ENCODE data around the gene GJB6. TPM values are rescaled to one million over a fixed set of nuclear protein-coding genes. Genes with fewer than 3 reads are reported as not detected.

Gene GJB6
- total RNA-seq, 2 donors from 2014 or later, result not detected

DNA sequence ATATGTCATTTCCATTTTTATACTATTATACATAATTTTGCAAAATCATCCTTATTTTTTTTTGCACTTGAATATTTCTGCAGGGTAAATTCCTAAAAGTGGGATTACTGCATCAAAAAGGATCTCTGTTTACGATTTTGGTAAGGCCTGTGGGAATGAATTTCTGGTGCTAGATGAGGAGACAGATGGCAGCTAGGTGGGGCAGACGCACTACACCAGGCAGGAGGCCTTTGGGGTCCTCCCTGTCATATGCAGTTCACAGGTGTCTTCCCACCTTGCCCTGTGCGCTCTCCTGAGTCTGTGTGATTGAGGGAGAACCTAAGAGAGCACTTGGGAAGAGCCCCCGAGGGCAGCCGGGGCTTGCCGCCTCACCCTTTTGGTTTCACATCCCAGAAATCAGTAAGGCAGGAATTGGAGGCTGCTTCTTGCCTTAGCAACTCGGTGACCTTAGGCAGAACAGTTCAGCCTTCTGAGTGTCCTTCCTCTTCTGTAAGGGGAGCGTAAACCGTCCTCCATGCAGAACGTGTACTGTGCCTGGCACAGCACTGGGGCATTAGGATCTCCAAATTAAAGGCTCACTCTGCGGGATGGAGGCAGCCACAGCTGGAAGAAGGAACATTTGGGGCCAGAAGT lies 25.9 kb downstream of the GJB6 start:
- Histone ChIP-seq H3K36me3 (no peaks in the 10 kb centered on the region), H3K4me1 (no peaks in the 10 kb centered on the region), H3K9ac (ENCODE audit: low read depth in 2 of 2, low read length in 2 of 2) (no peak overlapping the region), H3K27me3 (no peaks in the 10 kb centered on the region), H3K9me3 (no peaks in the 10 kb centered on the region), H3K4me3 (no peak overlapping the region), H3K27ac (no peak overlapping the region)
- intact Hi-C loops (cut with DNase I), result no loop called here
- TF ChIP-seq CTCF (IDR thresholded peaks at IDR 0.05), result no peak
- no peak for DNase-seq

- Histone ChIP-seq H3K4me3 (no peak overlapping the region), H3K27ac (no peak overlapping the region), H3K9me3 (no peaks in the 10 kb centered on the region), H3K36me3 (no peaks in the 10 kb centered on the region), H3K27me3 (peaks cover 20% of the 10 kb centered on the region), H3K4me1 (peaks cover 4% of the 10 kb centered on the region), H3K9ac (ENCODE audit: low read depth in 2 of 2, low read length in 2 of 2) (no peak overlapping the region)
- DNase-seq, result no peak
- intact Hi-C loops (cut with DNase I), result loop anchor here (5.0 to 10.0 kb wide), 2 partner anchors 289 to 726 kb away; no protein-coding TSS in a partner anchor
- TF ChIP-seq CTCF (IDR thresholded peaks at IDR 0.05), result no peak
Measured at GRCh38 chr13:20198781-20199180, 33.3 kb downstream of the GJB6 start.

- H3K9me3 ChIP-seq, result no peaks in the 10 kb centered on the region
- peak overlapping the region in 1 of 2 donors; percentile 21 for H3K9ac ChIP-seq (ENCODE audit: low read depth in 2 of 2, low read length in 2 of 2)
- peaks cover 34% of the 10 kb centered on the region for H3K27me3 ChIP-seq
- intact Hi-C loops (cut with DNase I), result loop anchor here (5.0 to 10.0 kb wide), 2 partner anchors 290 to 727 kb away; no protein-coding TSS in a partner anchor
- DNase-seq, result no peak
- peak; percentile 87 for TF ChIP-seq CTCF (IDR thresholded peaks at IDR 0.05)
- no peak overlapping the region for H3K27ac ChIP-seq
- no peak overlapping the region for H3K4me3 ChIP-seq
- peaks cover 5% of the 10 kb centered on the region for H3K4me1 ChIP-seq
- H3K36me3 ChIP-seq, result no peaks in the 10 kb centered on the region
Measured at GRCh38 chr13:20197361-20197834, 34.7 kb downstream of the GJB6 start.

GRCh38 chr13:20195801-20196200 lies 36.3 kb downstream of the GJB6 start:
- H3K27ac ChIP-seq, result no peak overlapping the region
- no peaks in the 10 kb centered on the region for H3K9me3 ChIP-seq
- TF ChIP-seq CTCF (IDR thresholded peaks at IDR 0.05), result no peak
- intact Hi-C loops (cut with DNase I), result loop anchor here (5.0 to 10.0 kb wide), 2 partner anchors 292 to 729 kb away; no protein-coding TSS in a partner anchor
- no peak overlapping the region for H3K4me3 ChIP-seq
- H3K9ac ChIP-seq (ENCODE audit: low read depth in 2 of 2, low read length in 2 of 2), result no peak overlapping the region
- no peak for DNase-seq
- peaks cover 5% of the 10 kb centered on the region for H3K4me1 ChIP-seq
- peaks cover 34% of the 10 kb centered on the region for H3K27me3 ChIP-seq
- no peaks in the 10 kb centered on the region for H3K36me3 ChIP-seq

DNA sequence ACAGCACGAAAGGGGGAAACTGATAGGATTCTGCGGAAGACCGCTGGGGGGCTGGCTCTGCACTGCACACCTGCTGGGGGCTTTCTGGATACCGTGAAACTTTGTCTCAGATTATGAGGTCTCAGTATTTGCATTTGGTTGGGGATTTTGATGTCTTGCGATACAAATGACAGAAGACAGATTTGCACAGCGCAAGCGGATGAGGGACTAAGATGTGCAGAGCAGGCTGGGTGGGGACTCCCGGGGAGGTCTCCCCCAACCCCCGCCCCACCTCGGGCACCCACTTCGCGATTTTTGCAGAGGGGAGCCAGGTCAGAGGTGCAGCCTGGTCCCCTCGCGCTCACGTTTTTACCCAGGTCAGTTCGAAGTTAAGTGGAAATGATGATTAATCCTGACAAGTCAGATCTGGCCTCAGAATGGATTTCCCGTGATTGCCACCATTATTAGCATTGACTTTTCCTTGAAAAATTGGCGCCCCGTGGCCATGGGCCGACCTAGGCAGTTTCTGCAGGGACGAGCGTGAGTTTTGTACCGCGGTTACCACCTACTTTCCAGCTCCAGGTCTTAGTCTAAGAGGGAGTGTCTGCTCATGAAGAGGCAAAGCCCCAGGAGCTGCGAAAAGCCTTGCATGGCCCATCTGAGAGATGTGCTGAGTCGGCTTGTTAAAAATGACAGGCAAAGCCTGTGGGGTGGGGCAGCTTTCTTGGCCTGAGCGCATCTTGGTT lies 38.0 kb downstream of the GJB6 start:
- DNase-seq, result no peak
- Histone ChIP-seq H3K4me1 (peaks cover 5% of the 10 kb centered on the region), H3K9ac (ENCODE audit: low read depth in 2 of 2, low read length in 2 of 2) (no peak overlapping the region)

More for the DNA sequence above, 38.0 kb downstream of the GJB6 start:
- TF ChIP-seq CTCF (IDR thresholded peaks at IDR 0.05), result no peak
- Histone ChIP-seq H3K4me3 (no peak overlapping the region), H3K27me3 (peaks cover 34% of the 10 kb centered on the region), H3K36me3 (no peaks in the 10 kb centered on the region), H3K9me3 (no peaks in the 10 kb centered on the region), H3K27ac (no peak overlapping the region)
- intact Hi-C loops (cut with DNase I), result loop anchor here (10.0 kb wide), 1 partner anchor 731 kb away; no protein-coding TSS in a partner anchor
